HG02588 (cell line): ENCODE results near the gene CHST11.
A peak's percentile ranks its signal among the peaks of the same experiment; 100 is the strongest.

Experiments
- ATAC-seq: cut with Tn5 transposase; IDR thresholded peaks from one replicate; pipeline ENCODE4 v1.9.1; 2021; ENCODE audit warnings: mild to moderate bottlenecking, moderate library complexity; ENCODE audit not compliant: unreplicated experiment

The CHST11 gene

GRCh38 chr12:104459368-104459909 lies 2.7 kb downstream of the CHST11 start:
- ATAC-seq: no peak

DNA sequence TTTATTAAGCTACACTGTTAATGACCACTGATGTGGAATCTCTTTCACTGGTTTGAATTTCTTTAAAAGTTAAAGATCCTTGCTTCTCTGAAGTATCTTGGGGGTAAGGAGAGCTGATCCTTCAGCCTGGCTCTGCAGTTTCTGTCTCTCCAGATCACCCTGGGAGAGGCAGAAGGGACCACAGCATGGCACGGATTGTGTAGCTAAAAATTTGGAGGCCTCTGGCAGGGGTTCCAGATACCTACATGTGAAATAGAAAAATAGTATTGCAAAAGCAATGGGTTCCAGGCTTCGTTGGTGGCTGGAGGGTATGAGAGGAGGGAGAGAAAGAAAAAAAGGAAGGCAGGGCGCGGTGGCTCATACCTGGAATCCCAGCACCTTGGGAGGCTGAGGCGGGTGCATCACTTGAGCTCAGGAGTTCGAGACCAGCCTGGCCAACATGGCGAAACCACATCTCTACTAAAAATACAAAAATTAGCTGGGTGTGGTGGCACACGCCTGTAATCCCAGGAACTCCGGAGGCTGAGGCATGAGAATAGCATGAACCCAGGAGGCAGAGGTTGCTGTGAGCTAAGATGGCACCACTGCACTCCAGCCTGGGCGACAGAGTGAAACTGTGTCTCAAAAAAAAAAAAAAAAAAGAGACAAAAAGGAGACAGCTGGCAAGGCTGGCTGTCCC lies 3.4 kb downstream of the CHST11 start:
- no peak for ATAC-seq

GRCh38 chr12:104460973-104461698 lies 4.4 kb downstream of the CHST11 start:
- no peak for ATAC-seq

DNA sequence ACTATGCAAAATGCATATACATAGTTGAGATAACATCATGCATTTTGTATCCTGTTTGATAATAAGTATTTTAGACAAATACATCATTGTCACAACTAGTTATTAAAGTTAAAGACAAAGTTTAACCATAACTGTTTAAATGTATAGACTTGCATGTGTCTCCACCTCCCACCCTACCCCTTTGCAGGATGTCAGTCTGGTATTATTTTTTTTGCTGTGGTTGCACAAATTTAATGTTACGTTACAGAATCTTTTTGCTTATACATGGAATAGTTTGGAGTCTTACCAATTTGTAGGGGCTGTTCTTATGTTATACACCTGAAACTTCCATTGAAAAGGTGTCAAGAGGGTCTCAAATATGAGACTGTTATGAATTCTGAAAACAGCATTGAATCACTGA lies 5.6 kb downstream of the CHST11 start:
- ATAC-seq: no peak

DNA sequence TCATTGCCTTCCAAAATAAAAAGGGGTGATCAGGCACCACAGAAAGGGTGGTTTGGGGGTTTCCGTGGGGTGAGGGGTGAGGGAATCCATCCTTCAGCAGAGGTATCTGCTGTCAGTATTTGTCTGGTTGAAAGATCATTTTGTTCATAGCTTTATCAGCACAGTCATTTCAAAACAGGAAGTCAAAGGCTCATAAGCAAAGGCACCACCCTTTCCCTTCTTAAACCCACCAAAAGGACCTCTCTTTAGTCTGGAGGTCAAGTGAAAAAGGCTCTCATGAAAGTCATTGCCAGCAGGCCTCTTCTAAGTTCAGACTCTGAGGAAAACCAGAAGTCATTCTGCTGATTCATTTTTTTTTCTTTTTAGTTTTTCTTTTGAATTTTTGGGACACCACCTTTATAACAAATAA lies 6.2 kb downstream of the CHST11 start:
- ATAC-seq: peak; percentile 43

DNA sequence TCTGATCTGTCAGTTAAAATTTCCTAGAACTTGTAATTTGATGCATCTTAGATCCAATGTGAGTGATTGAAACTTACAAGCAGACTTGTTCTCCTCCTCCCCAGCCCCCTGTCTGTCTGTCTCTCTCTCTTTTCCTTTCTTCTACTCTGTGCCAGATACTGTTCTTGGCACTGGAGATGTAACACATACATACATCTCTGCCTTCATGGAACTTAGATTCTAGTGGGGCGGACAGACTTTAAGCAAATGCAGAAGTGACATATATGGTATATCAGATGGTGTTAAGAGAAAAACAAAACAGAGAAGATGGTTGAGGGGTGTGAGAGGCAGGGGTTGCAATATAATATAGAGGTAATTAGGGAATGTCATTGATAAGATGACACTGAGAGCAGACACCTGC lies 6.6 kb downstream of the CHST11 start:
- no peak for ATAC-seq

GRCh38 chr12:104464899-104465298 lies 8.2 kb downstream of the CHST11 start:
- ATAC-seq: no peak

DNA sequence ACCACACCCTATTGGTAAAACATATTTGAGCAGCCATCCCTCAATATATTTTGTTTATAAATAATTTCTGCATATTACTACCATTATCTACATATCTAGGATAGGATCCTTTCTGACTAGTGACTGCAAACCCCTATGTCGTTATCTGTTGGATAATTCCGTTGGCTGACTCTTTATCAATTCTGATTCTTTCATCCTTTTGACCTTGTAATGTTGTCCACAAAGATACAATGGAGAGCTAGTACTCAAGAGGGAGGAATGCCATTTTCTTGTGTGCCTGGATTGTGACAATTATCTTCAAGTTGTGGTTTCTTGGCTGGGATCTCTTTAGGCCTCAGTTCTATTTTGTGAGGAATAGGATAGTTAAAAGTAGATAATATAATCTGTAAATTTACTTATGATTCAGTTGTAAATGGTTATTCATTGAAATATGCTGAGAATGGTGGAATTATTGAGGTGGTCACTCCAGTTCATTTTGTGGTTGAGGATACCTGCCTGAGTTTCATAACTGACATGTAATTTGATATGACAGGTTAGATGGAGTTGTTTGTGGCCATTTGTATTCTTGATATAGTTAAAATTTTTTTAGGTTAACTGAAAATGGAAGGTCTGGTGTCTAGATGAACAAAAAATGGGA lies 10.1 kb downstream of the CHST11 start:
- no peak for ATAC-seq

GRCh38 chr12:104467346-104467837 lies 10.6 kb downstream of the CHST11 start:
- ATAC-seq: no peak

- ATAC-seq: no peak
Observed at GRCh38 chr12:104468371-104468770, 11.6 kb downstream of the CHST11 start.

GRCh38 chr12:104469066-104469465 lies 12.3 kb downstream of the CHST11 start:
- ATAC-seq: no peak

DNA sequence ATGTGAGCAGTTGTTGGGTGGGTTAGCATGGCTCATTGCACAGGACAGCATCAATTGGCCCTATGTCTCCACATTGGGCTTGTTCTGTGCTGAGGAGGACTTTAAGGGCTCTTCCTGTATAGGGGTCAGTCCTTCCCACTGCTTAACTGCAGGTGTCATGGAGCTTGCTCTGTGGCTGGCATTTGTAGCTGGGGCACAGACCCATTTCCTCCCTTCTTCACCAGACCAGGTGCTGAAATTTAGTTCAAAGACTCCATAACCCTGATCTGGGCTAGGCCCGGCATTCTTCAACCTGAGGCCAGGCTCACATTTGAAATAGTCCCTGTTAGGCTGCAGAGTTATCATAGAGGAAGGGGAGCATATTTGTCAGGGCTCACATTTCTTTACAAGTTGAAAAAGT lies 12.8 kb downstream of the CHST11 start:
- no peak for ATAC-seq

GRCh38 chr12:104470521-104470920 lies 13.8 kb downstream of the CHST11 start:
- no peak for ATAC-seq

DNA sequence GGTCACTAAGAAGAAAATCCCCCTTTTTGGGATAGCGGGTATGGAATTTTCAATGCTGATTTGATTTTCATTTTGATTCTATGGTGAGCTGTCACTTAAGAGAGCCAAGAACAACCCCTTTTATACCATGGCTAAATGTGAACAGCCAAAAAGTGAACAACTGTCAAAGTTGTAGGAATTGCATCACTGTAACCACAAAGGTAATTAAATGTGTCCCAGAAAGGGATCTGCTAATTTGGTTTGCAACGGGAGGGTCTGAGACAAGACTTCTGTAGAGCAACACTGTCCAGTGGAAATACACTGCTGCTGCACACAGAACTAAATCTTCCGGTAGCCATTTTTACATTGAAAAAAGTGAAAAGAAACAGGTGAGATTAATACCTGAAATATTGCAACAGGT lies 14.6 kb downstream of the CHST11 start:
- no peak for ATAC-seq

DNA sequence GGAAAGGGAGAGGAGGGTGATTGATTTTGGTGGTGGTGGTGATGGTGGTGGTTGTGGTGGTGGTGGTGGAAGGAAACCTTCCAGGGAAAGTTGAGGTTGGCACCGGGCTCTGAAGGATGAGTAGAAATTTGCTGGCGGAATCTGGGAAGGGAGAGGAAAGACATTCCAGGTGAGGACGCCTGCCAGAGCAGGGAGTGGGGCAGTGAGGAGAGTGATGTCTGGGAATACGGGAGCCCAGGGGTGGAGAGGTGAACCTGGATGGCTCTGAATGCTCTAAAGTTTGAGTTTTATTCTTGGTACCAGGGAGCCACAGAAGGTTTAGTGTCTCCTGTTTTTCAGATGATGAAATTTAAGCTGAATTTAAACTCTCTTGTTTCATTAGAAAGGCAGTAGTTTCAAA lies 16.0 kb downstream of the CHST11 start:
- ATAC-seq: no peak

DNA sequence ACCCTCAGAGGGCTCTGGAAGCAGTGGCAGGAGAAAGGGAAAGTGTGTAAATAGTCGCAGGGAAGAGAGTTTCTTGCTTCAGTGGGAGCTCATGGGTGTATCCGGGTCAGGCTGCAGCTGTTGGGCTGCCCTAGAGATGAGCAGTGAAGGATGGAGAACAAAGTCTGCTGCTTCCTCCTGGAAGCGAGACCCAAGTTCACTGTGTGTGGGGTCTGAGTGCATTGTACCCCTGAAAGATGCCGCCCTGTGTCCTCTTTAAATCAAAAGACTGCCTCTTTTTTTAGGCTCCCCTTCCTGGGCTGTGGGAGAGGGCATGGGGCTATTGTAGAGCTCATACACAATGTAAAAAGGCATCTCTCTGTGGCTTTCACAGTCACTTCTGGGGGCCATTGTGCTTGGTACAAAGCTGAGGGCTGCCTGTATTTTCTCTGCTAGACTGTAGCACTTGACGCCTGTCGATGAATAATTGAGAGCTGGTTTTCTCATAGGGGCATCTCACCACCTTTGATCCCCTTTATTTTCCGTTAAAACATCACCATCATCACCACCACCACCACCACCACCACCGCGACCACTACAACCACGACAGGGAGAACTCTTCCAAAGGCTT lies 16.7 kb downstream of the CHST11 start:
- ATAC-seq: peak; percentile 45

DNA sequence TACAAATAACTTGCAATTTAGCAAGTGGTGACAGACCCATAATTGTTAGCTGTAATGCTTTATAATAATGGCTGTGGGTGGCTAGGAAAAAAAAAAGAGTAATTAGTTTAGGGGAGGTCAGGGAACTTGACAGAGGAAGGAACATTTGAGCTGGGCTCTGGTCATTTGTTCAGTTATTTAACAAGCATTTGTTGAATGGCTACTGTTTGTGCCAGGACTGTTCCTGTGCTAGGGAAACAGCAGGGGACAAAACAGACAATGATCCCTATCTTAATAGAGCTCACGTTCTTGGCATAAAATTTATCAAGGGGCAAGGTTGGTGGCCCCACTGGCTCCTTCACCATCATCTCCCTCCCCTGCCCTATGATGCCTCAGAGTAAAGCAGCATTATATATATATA lies 18.5 kb downstream of the CHST11 start:
- no peak for ATAC-seq

GRCh38 chr12:104477510-104478390 lies 21.0 kb downstream of the CHST11 start:
- ATAC-seq: no peak

DNA sequence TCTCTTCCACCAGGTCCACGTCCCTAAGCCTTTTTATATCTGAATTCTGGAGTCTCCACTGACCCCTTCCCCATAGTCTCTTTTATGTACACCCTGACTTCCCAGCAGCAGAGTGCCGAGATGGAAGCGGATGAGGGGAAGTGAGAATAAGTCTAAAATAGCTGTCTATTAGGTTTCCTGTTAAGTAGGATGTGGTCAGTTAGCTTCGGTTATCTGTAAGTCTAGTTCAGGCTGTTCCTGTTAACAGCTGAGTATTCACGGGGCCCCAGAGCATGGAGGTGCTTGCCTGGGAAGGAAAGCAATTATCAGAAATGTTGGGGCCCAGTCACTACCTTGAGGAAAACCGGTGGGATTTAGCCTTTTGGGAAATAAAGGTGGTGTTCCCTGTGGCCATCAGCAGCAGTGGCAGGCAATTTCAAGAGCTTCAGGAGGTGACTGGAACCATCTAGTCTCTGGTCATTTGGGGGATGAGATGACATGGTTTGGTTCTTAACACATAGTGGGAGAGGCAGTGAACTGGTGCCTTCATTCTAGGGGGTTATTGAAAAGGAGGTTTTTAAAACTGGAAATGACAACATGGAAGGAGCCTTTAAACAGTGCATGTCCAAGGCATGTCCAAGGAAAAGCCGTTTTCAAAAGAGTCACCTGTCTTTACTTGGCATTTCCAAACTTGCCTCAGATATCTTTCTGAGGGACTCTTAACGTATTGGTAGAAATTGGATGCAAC lies 21.8 kb downstream of the CHST11 start:
- ATAC-seq: peak; percentile 93
